Effector memory CD4-positive, alpha-beta T cell (primary cell): Measurements from ENCODE around the gene SRPX2.

Source experiments
- DNase-seq, 3 donors: peaks; one replicate each; pipeline ENCODE4 v3.0.0-alpha.2; 2020
- H3K27ac ChIP-seq: 2 replicates; pipeline ENCODE4 v1.7.0; 2013; ENCODE audit warnings: mild to moderate bottlenecking, low read length, moderate library complexity; ENCODE audit not compliant: insufficient read depth, poor library complexity, severe bottlenecking
- H3K27me3 ChIP-seq: replicated peaks from 2 replicates; pipeline ENCODE4 v1.7.0; 2013; ENCODE audit warnings: mild to moderate bottlenecking, low read length; ENCODE audit not compliant: insufficient read depth, control insufficient read depth, poor library complexity, severe bottlenecking
- H3K36me3 ChIP-seq: 2 replicates; pipeline ENCODE4 v1.7.0; 2013; ENCODE audit warnings: mild to moderate bottlenecking, low read length, moderate library complexity; ENCODE audit not compliant: control insufficient read depth, insufficient read depth
- H3K4me1 ChIP-seq: 2 replicates; pipeline ENCODE4 v1.7.0; 2013; ENCODE audit warnings: low read length, mild to moderate bottlenecking; ENCODE audit not compliant: control insufficient read depth, insufficient read depth, poor library complexity, severe bottlenecking
- H3K4me3 ChIP-seq: 2 replicates; pipeline ENCODE4 v1.7.0; 2013; ENCODE audit warnings: low read length, low read depth, mild to moderate bottlenecking; ENCODE audit not compliant: insufficient read depth, poor library complexity, severe bottlenecking
- H3K9me3 ChIP-seq: 2 replicates; pipeline ENCODE4 v1.7.0; 2013; ENCODE audit warnings: mild to moderate bottlenecking, low read length, moderate library complexity; ENCODE audit not compliant: control insufficient read depth

SRPX2 gene

DNA sequence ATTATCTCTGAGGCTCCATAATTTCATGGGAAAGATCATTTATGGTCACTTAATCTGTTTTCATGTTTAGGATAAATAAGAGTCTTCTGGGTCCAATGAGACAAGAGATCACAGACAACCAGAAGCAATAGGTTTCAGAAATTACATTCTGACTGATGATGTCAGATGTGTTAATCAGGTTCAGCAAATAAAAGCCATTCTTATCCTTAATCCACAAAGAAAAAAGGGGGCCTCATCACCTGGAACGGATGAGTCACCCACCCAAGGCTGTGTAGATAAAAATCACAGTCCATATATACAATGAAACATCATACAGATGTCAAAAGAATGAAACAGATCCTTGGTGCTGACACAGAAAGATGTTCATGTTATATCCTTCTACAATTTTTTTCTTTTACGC, 51.3 kb downstream of the SRPX2 start:
- H3K27ac ChIP-seq: no peak overlapping the region
- no peak for DNase-seq
- H3K36me3 ChIP-seq: no peaks in the 10 kb centered on the region
- no peak overlapping the region for H3K4me3 ChIP-seq
- no peaks in the 10 kb centered on the region for H3K4me1 ChIP-seq
- H3K27me3 ChIP-seq: no peaks in the 10 kb centered on the region
- no peaks in the 10 kb centered on the region for H3K9me3 ChIP-seq

DNA sequence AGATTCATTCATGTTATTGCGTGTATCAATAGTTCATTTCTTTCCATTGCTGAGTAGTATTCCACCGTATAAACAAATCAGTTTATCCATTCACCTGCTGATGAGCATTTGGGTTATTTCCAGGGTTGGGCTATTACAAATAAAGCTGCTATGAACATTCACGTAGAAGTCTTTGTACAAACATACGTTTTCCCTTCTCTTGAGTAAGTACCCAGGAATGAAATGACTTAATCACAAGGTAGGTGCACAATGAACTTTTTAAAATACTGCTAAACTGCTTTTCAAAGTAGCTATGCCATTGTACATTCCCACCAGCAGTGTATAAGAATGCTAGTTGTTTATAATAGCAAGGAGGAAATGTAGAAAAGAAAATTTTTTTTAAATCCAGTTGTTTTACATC, 52.0 kb downstream of the SRPX2 start:
- Histone ChIP-seq H3K4me1 (no peaks in the 10 kb centered on the region), H3K9me3 (no peaks in the 10 kb centered on the region), H3K4me3 (no peak overlapping the region), H3K27ac (no peak overlapping the region), H3K27me3 (no peaks in the 10 kb centered on the region), H3K36me3 (no peaks in the 10 kb centered on the region)
- no peak for DNase-seq

DNA sequence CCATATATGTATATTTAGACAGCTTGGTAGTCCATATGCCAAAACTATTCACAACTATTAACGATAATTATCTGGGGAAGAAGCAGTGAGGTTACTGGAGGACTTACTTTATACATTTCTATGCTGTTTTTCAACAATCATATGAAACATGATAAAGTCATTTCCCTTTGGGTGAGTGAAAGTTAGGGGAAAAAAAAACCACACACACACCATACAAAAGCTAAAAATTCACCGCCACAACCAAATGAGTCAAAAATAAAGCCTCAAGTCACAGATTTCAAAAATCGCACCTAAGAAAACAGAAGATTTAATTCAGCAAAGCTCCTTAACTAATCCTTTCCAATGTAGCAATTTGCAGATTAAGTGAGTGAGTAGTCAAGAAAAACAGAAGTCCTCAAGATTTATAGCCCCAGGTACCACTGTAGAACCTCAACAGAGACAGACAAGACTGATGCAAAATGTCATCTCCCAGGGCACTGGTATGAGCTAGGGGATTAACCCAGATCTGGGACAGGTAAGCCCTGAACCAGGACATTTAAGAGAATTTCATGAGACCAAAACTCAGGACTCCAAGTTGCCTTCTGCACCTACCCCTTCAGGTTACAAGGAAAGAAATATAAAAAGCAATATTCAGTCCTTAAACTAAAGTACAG, 52.8 kb downstream of the SRPX2 start:
- no peaks in the 10 kb centered on the region for H3K9me3 ChIP-seq
- H3K27ac ChIP-seq: no peak overlapping the region
- no peak for DNase-seq
- H3K4me1 ChIP-seq: no peaks in the 10 kb centered on the region
- H3K27me3 ChIP-seq: no peaks in the 10 kb centered on the region
- H3K4me3 ChIP-seq: no peak overlapping the region
- H3K36me3 ChIP-seq: no peaks in the 10 kb centered on the region

DNA sequence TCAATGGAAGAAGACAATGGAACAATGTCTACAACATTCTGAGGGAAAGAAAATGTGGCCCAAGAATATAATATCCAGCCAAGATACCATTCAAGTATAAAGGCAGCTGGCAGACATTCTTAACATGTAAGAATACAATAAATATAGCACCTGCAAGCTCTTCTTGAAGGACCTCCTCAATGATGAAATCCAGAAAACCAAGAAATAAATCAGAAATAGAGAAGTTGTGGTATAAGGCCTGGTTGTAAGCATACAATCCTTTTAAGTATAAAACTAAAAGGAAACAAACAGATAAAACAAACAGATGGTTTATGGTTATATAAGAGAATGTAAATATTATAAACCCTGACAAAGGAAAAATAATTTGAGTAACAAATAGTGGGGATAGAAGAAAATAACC, 54.6 kb downstream of the SRPX2 start:
- Histone ChIP-seq H3K36me3 (no peaks in the 10 kb centered on the region), H3K27ac (no peak overlapping the region), H3K9me3 (no peaks in the 10 kb centered on the region), H3K4me3 (no peak overlapping the region), H3K27me3 (no peaks in the 10 kb centered on the region), H3K4me1 (no peaks in the 10 kb centered on the region)
- no peak for DNase-seq

DNA sequence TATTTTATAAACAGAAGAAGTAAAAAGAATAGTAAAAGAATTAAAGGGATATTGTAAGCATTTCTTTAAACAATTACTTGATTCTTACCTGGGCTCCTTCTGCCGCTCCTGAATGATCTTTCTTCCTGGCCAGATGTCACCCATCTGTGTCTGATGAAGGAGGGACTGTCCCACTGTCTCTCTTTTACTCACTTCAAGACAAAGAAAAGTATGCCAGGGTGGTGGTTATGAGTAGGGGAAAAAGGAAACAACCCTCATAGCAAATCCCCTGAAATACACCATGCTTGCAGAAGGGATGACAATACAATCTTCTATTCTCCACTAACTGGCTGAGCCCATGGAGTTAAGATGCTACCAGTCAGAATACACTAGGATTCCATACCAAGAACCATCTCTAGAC, 56.8 kb downstream of the SRPX2 start:
- no peaks in the 10 kb centered on the region for H3K36me3 ChIP-seq
- no peaks in the 10 kb centered on the region for H3K4me1 ChIP-seq
- no peak overlapping the region for H3K4me3 ChIP-seq
- H3K9me3 ChIP-seq: no peaks in the 10 kb centered on the region
- no peak overlapping the region for H3K27ac ChIP-seq
- DNase-seq: no peak
- H3K27me3 ChIP-seq: no peaks in the 10 kb centered on the region

DNA sequence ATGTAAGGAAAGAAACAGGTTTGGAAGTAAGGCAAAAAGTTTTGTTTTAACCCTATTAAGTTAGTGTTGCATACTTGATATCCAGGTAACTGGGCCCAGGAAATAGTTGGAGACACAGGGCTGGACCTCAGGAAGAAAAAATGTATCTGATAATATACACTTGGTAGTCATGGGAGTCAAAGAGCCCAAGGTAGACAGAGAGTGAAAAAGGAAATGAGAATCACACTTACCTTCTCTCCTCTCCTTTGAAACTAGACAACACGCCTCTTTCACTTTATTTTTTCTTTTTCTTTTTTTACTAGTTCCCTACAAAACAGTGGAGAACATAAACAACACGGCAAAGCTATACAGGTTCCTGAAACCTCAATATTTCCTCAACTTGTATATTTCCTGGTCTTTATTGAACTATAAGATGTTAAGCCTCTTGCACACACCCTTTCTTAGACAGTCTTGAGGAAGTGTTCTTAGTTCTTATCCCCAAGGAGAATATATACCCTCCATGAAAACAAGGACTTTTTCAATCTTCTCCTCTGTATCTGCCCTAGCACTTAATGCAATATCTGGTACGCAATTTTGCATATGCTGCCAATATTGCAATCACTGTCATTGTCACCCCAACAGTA, 60.7 kb downstream of the SRPX2 start:
- no peaks in the 10 kb centered on the region for H3K36me3 ChIP-seq
- no peaks in the 10 kb centered on the region for H3K9me3 ChIP-seq
- no peaks in the 10 kb centered on the region for H3K27me3 ChIP-seq
- no peak for DNase-seq
- no peak overlapping the region for H3K27ac ChIP-seq
- H3K4me1 ChIP-seq: no peaks in the 10 kb centered on the region
- H3K4me3 ChIP-seq: no peak overlapping the region

DNA sequence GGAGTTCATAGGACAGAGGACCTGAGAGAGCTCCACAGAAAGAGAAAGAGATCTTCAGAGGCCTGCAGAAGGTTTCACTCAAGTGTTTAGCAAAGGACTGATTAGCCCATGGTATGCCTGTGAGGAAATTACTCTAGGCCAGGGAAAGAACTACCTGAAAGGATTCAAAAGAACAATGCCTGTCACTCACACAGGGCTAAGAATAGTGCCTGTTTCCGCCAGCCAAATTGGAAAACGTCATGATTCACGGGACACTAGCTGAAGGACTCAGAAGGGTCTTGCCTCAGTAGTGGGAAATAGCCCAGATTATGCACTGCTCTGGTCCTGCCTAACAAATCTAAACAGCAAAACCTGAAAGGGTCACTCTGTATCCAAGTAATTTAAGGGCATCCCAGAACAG, 66.8 kb downstream of the SRPX2 start:
- no peak for DNase-seq
- H3K36me3 ChIP-seq: no peaks in the 10 kb centered on the region
- no peaks in the 10 kb centered on the region for H3K27me3 ChIP-seq
- no peaks in the 10 kb centered on the region for H3K9me3 ChIP-seq
- H3K4me3 ChIP-seq: no peak overlapping the region
- no peak overlapping the region for H3K27ac ChIP-seq
- no peaks in the 10 kb centered on the region for H3K4me1 ChIP-seq

DNA sequence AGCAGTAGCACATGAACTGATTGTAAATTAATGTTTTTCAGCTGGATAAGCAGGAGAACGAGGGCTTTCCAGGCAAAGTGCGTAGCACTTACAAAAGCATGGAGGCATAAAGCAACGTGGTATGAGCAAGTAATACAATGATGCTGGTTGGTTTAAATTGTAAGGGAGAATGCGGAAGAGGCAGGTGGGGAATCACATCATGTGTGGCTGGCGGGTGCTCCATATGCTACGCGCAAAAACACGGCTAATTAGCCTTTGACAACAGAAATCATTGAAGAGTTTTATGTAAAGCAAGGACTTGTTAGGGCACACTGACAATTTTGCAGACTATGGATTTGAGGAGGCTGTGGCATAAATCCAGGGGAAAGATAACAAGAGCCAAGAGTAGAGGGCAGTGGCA, 73.4 kb downstream of the SRPX2 start:
- no peaks in the 10 kb centered on the region for H3K27me3 ChIP-seq
- H3K36me3 ChIP-seq: no peaks in the 10 kb centered on the region
- no peak for DNase-seq
- H3K4me1 ChIP-seq: no peaks in the 10 kb centered on the region
- no peak overlapping the region for H3K4me3 ChIP-seq
- no peaks in the 10 kb centered on the region for H3K9me3 ChIP-seq
- H3K27ac ChIP-seq: no peak overlapping the region

DNA sequence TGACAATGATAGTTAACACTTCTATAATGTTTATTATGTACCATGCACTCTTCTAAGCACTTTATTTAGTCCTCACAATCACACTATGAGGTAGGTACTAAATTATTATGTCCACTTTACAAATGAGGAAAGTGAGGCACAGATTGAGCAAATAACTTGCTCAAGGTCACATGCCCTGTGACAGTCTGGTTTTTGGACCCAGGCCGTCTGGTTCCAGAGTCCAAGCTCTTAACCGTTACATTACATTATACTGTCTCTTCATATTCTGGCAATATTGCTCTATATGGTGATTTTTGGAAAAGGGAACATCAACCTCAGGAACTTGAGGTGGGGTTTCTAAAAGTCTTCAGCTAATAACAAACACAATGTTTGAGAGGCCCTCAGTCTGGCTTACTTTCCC, 75.1 kb downstream of the SRPX2 start:
- no peak for DNase-seq
- Histone ChIP-seq H3K4me1 (no peaks in the 10 kb centered on the region), H3K36me3 (no peaks in the 10 kb centered on the region), H3K4me3 (no peak overlapping the region), H3K27me3 (no peaks in the 10 kb centered on the region), H3K27ac (no peak overlapping the region), H3K9me3 (no peaks in the 10 kb centered on the region)

DNA sequence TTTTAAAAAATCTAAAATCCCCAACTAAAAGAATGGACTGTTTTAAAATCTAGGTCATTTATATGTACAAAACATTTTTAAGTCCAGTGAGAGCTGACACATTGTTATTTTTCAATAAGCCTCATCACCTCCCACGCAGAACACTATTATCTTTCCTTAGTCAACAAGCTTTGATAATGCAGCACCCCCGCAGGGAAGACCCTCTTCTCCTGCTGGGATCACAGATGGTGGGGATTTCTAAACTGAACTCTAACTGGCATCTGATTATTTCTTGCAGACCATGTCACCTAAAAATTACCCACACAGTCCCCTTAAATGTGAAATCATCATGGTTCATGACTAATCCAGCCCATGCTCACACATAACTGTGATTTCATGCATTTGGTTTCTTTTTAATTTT, 76.3 kb downstream of the SRPX2 start:
- no peak for DNase-seq
- H3K4me3 ChIP-seq: no peak overlapping the region
- H3K9me3 ChIP-seq: no peaks in the 10 kb centered on the region
- no peaks in the 10 kb centered on the region for H3K4me1 ChIP-seq
- no peaks in the 10 kb centered on the region for H3K36me3 ChIP-seq
- H3K27me3 ChIP-seq: no peaks in the 10 kb centered on the region
- no peak overlapping the region for H3K27ac ChIP-seq
